ENCODE data around the gene NSD1. TPM values are rescaled to one million over a fixed set of nuclear protein-coding genes. Genes with fewer than 3 reads are reported as not detected.

NSD1 gene
- total and polyA plus RNA-seq, 7 donors, result 6.0 to 56.2 (median 38.5) TPM

GRCh38 chr5:177098120-177098469 lies 35.5 kb upstream of the NSD1 start:
- H3K4me1 ChIP-seq, result peaks cover 5% of the 10 kb centered on the region

GRCh38 chr5:177098470-177099141 lies 35.0 kb upstream of the NSD1 start:
- DNase-seq (peak in 1 of 2 donors; percentile 71), ATAC-seq (peak; percentile 60 to 79 (median 64))
- Histone ChIP-seq H3K27me3 (ENCODE audit: insufficient read depth in 3 of 3, low read length in 2 of 3) (peaks cover 0 to 14% (median 2%) of the 10 kb centered on the region in 3 donors), H3K4me3 (no peak overlapping the region), H3K4me1 (peaks cover 5% of the 10 kb centered on the region), H3K36me3 (ENCODE audit: insufficient read depth in 1 of 2, low read depth in 1 of 2) (no peaks in the 10 kb centered on the region), H3K27ac (peak overlapping the region; percentile 4), H3K9me3 (no peaks in the 10 kb centered on the region)
- no peak for TF ChIP-seq CTCF (IDR thresholded peaks at IDR 0.05)
- 33 to 41% (median 37%) methylated on average over 15 to 18 of the region's 18 CpGs for WGBS, 3 donors
- intact Hi-C loops (cut with DNase I), result no loop called here

More at GRCh38 chr5:177098120-177098469, 35.5 kb upstream of the NSD1 start:
- Histone ChIP-seq H3K36me3 (ENCODE audit: insufficient read depth in 1 of 2, low read depth in 1 of 2) (no peaks in the 10 kb centered on the region), H3K27ac (no peak overlapping the region), H3K9me3 (no peaks in the 10 kb centered on the region), H3K4me3 (no peak overlapping the region), H3K27me3 (ENCODE audit: insufficient read depth in 3 of 3, low read length in 2 of 3) (peaks cover 0 to 17% (median 2%) of the 10 kb centered on the region in 3 donors)
- 53 to 60% (median 58%) methylated on average over 6 of the region's 6 CpGs for WGBS, 3 donors
- no peak for TF ChIP-seq CTCF (IDR thresholded peaks at IDR 0.05)
- intact Hi-C loops (cut with DNase I), result no loop called here
- peak in 1 of 2 donors; percentile 46 for DNase-seq
- no peak for ATAC-seq

GRCh38 chr5:177099422-177100093 lies 34.0 kb upstream of the NSD1 start:
- Histone ChIP-seq H3K4me3 (no peak overlapping the region), H3K36me3 (ENCODE audit: insufficient read depth in 1 of 2, low read depth in 1 of 2) (no peaks in the 10 kb centered on the region), H3K4me1 (peaks cover 5% of the 10 kb centered on the region), H3K27ac (no peak overlapping the region), H3K27me3 (ENCODE audit: insufficient read depth in 3 of 3, low read length in 2 of 3) (peaks cover 0 to 21% (median under 1%) of the 10 kb centered on the region in 3 donors), H3K9me3 (no peaks in the 10 kb centered on the region)
- TF ChIP-seq CTCF (IDR thresholded peaks at IDR 0.05), result no peak
- ATAC-seq (no peak), DNase-seq (no peak)
- intact Hi-C loops (cut with DNase I), result no loop called here
- 62 to 71% (median 62%) methylated on average over 13 of the region's 13 CpGs for WGBS, 3 donors

- no peaks in the 10 kb centered on the region for H3K36me3 ChIP-seq (ENCODE audit: insufficient read depth in 1 of 2, low read depth in 1 of 2)
- H3K27ac ChIP-seq, result no peak overlapping the region
- peak in 1 of 4 donors; percentile 32 for ATAC-seq
- intact Hi-C loops (cut with DNase I), result no loop called here
- TF ChIP-seq CTCF (IDR thresholded peaks at IDR 0.05), result no peak
- H3K4me3 ChIP-seq, result no peak overlapping the region
- peaks cover 5% of the 10 kb centered on the region for H3K4me1 ChIP-seq
- H3K27me3 ChIP-seq (ENCODE audit: insufficient read depth in 3 of 3, low read length in 2 of 3), result peaks cover 0 to 26% (median 2%) of the 10 kb centered on the region in 3 donors
- no peaks in the 10 kb centered on the region for H3K9me3 ChIP-seq
- no peak for DNase-seq
- 37 to 59% (median 42%) methylated on average over 5 to 6 of the region's 6 CpGs for WGBS, 3 donors
These were observed 32.9 kb upstream of the NSD1 start for GRCh38 chr5:177100714-177101121.
